Heart left ventricle (tissue), 13 donors: ENCODE data around the gene USHBP1.

Source experiments
- POLR2A ChIP-seq, 2 donors: fragments of 450-650 bp; IDR thresholded peaks; one replicate each; pipeline ENCODE4 v1.6.1; 2017; ENCODE audit warnings: antibody characterized with exemption in 2 of 2, mild to moderate bottlenecking in 2 of 2, moderate library complexity in 2 of 2
- TF ChIP-seq, protein P1 (sequence below), 12 donors: fragments of 200-600 bp; sonication (generic) in 4 of 12; IDR thresholded peaks; one replicate each; pipeline versions ENCODE4 v1.5.0 to v1.8.0; 2018 to 2022; ENCODE audit warnings: antibody characterized with exemption in 12 of 12, mild to moderate bottlenecking in 5 of 12
- donor health status: ischemic (EF 13 %, LVEDD 7.1; RV severe dilation, severe dysfunction).
- donor health status: DM: no; HTN: yes; CAD: no.
- donor health status: DM: no; HTN: no; CAD: no.
- donor health status: ischemic (EF 25% LVEDD 6.9; RV normal size, moderate dysfunction).
- donor health status: ischemic (EF 25% LVEDD 5.7; RV mildly dilated, moderate dysfunction).
- donor health status: ischemic (EF 35%, LVEDD 5.7; RV mildly dilated, moderate dysfunction).
- donor health status: nonischemic (EF 11% LVEDD 7.7; RV severe dilation, severe dysfunction).
- donor health status: DM: yes; HTN: yes; CAD: no.
- donor health status: PGD.
- donor health status: ischemic (EF 29% LVEDD 5.4; RV normal size, mild dysfunction).
- donor health status: nonischemic (EF 23%, LVEDD 6.1; RV moderate dilation, normal function).

DNA sequence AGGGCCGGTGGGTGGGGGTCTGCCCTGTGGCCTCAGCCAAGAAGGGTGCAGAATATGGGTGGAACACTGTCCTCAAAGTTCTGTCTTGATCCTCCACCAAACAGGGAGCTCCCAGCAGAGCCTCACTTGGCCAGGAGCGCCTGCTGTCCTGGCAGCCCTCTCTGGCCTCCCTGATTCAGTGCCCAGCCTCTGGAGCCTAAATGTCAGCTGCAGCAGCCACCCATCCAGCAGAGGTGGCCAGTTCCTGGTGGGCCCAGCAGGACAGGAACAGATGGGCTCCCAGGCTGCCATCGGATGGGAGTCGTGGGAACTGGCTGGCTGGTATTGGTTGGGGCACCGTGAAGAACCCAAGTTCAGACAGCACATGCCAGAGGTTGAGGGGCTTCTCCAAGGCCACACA is 51.2 kb downstream of the USHBP1 start:
- TF ChIP-seq, protein P1, sequence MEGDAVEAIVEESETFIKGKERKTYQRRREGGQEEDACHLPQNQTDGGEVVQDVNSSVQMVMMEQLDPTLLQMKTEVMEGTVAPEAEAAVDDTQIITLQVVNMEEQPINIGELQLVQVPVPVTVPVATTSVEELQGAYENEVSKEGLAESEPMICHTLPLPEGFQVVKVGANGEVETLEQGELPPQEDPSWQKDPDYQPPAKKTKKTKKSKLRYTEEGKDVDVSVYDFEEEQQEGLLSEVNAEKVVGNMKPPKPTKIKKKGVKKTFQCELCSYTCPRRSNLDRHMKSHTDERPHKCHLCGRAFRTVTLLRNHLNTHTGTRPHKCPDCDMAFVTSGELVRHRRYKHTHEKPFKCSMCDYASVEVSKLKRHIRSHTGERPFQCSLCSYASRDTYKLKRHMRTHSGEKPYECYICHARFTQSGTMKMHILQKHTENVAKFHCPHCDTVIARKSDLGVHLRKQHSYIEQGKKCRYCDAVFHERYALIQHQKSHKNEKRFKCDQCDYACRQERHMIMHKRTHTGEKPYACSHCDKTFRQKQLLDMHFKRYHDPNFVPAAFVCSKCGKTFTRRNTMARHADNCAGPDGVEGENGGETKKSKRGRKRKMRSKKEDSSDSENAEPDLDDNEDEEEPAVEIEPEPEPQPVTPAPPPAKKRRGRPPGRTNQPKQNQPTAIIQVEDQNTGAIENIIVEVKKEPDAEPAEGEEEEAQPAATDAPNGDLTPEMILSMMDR (IDR thresholded peaks at IDR 0.05), result no peak
- TF ChIP-seq POLR2A (IDR thresholded peaks at IDR 0.05), result no peak
